ENCODE results near the gene CYBC1.

The CYBC1 gene

DNA sequence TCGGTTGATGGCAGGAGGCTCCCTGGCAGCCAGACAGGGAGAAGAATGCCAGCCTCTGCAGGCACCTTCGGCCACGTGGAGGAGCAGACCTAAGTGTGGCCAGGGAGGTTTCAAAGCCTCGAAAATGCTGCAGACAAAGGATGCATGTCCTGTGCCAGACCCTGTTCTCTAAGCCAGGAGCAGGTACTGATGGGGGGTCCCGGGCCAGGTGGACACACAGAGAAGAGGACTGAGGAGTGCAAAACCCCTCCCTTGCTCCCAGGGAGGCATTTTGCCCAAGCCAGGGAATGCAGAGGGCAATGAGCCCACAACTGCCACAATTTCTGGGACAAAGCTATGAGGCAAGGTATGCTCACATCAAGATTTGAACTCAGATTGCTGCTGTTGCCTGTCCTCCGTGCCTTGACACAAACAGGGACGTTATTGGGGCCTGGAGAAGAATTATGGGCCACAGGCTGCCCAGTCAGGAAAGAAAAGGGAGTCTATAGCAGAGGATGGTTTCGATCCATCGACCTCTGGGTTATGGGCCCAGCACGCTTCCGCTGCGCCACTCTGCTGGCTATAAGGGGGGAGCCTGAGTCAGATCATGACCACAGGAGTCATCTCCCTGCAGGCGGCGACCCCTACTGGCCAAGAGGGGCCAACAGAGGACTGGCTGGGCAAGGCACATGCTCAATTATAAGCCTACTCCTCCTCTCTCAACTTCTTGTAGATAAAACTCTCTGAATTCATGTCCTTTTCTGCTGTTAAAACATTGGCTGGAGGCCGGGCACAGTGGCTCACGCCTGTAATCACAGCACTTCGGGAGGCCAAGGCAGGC lies 43.9 kb upstream of the CYBC1 start:
- no peak for TF ChIP-seq TAF1 (IDR thresholded peaks at IDR 0.05; ENCODE audit: borderline replicate concordance, insufficient read depth, low read length)
- peak; percentile 33 for TF ChIP-seq FOXP2 (optimal IDR thresholded peaks at IDR 0.05; ENCODE audit: borderline replicate concordance, extremely low read depth, extremely low read length, insufficient read depth)
- 0 out of 2 replicates have a peak, but pooled peaks have one; percentile 18 for TF ChIP-seq SIN3A (IDR thresholded peaks at IDR 0.05; ENCODE audit: borderline replicate concordance, insufficient read depth, low read length)

- TF ChIP-seq TAF1 (IDR thresholded peaks at IDR 0.05; ENCODE audit: borderline replicate concordance, insufficient read depth, low read length) (no peak), POLR2AphosphoS5 (IDR thresholded peaks at IDR 0.05; ENCODE audit: low read depth, low read length) (no peak), FOXP2 (optimal IDR thresholded peaks at IDR 0.05; ENCODE audit: borderline replicate concordance, extremely low read depth, extremely low read length, insufficient read depth) (no peak)
Measured at GRCh38 chr17:82493226-82493781, 42.8 kb upstream of the CYBC1 start.

GRCh38 chr17:82492643-82493225 lies 42.2 kb upstream of the CYBC1 start:
- no peak for TF ChIP-seq POLR2AphosphoS5 (IDR thresholded peaks at IDR 0.05; ENCODE audit: low read depth, low read length)
- TF ChIP-seq SIN3A (IDR thresholded peaks at IDR 0.05; ENCODE audit: borderline replicate concordance, insufficient read depth, low read length): no peak
- no peak for TF ChIP-seq TAF1 (IDR thresholded peaks at IDR 0.05; ENCODE audit: borderline replicate concordance, insufficient read depth, low read length)
- no peak for TF ChIP-seq REST (IDR thresholded peaks at IDR 0.05; ENCODE audit: insufficient read depth in 1 of 2, low read depth in 2 of 2, low read length in 2 of 2)
- TF ChIP-seq FOXP2 (optimal IDR thresholded peaks at IDR 0.05; ENCODE audit: borderline replicate concordance, extremely low read depth, extremely low read length, insufficient read depth): no peak

DNA sequence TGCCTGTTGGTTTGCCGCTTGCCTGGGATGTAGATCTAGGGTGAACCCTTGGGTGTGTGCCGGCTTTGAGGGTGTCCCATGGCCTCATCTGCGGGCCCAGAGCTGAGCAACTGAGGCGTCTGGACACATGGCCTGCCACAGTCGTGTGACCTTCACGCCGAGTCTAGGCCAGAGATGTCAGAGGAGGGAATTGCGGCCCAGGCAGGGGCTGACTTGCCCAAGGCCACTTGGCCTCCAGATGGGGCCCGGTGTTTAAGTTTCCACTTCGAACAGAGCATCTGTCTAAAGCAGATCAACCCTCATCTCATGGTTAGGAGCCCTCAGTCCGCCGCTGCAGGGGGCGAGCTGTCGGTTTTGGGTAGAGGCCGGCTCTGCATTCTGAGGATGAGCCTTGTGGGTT lies 41.0 kb upstream of the CYBC1 start:
- TF ChIP-seq SIN3A (IDR thresholded peaks at IDR 0.05; ENCODE audit: borderline replicate concordance, insufficient read depth, low read length): no peak
- no peak for TF ChIP-seq POLR2AphosphoS5 (IDR thresholded peaks at IDR 0.05; ENCODE audit: low read depth, low read length)
- no peak for TF ChIP-seq TAF1 (IDR thresholded peaks at IDR 0.05; ENCODE audit: borderline replicate concordance, insufficient read depth, low read length)
- no peak for TF ChIP-seq REST (IDR thresholded peaks at IDR 0.05; ENCODE audit: insufficient read depth in 1 of 2, low read depth in 2 of 2, low read length in 2 of 2)
- TF ChIP-seq FOXP2 (optimal IDR thresholded peaks at IDR 0.05; ENCODE audit: borderline replicate concordance, extremely low read depth, extremely low read length, insufficient read depth): no peak

GRCh38 chr17:82491196-82491530 lies 40.6 kb upstream of the CYBC1 start:
- TF ChIP-seq REST (IDR thresholded peaks at IDR 0.05; ENCODE audit: insufficient read depth in 1 of 2, low read depth in 2 of 2, low read length in 2 of 2): no peak
- no peak for TF ChIP-seq FOXP2 (optimal IDR thresholded peaks at IDR 0.05; ENCODE audit: borderline replicate concordance, extremely low read depth, extremely low read length, insufficient read depth)
- no peak for TF ChIP-seq SIN3A (IDR thresholded peaks at IDR 0.05; ENCODE audit: borderline replicate concordance, insufficient read depth, low read length)
- no peak for TF ChIP-seq POLR2AphosphoS5 (IDR thresholded peaks at IDR 0.05; ENCODE audit: low read depth, low read length)
- TF ChIP-seq TAF1 (IDR thresholded peaks at IDR 0.05; ENCODE audit: borderline replicate concordance, insufficient read depth, low read length): no peak

Measured in PFSK-1 (cell line).